ENCODE results near the gene HS3ST3A1. TPM values are rescaled to one million over a fixed set of nuclear protein-coding genes. Genes with fewer than 3 reads are reported as not detected.
A peak's percentile ranks its signal among the peaks of the same experiment; 100 is the strongest.

HS3ST3A1 gene
- total RNA-seq, 1 experiment from 2014 or later, result 10.4 TPM

DNA sequence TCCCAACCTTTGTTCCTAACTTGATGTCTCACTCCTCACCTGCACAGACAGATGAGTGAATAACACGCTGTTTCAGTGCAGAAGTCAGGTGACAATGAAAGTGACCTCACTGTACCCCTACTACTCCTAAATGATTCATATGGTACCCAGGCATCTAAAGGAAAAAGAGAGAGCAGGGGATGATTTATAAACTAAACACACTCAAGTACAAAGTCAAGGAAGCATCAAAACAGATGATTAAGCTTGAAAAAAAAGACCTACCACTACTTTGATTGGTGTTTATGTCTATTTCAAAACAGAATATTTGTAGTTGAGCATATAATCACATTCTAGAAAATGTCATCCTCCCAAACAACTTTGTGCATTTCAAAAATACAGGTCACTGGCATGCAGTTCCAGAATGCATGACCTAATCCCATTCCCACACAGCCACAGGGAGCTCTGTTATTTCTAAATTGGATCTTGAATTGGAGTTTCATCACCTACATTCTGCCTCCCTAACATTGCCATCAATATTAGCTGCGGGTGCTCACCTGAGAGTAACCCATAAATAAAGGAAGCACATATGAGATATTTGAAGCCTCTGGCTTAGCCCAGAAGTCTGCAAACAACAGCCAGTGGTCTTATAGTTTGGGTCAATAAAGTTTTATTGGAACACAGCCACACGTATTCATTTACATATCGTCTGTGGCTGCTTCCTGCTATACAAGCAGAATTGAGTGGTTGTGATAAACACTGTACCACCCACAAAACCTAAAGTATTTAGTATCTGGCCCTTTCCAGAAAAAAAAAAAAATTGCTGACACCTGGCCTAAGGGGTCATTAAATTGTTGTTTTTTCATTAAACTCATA lies 14.0 kb downstream of the HS3ST3A1 start:
- no peaks in the 10 kb centered on the region for H3K36me3 Mint-ChIP-seq (ENCODE audit: insufficient read depth, unreplicated experiment)
- peaks cover 32% of the 10 kb centered on the region for H3K4me1 Mint-ChIP-seq (ENCODE audit: insufficient read depth, unreplicated experiment)
- ChIA-PET CTCF (interaction anchor here (0.6 kb wide), 1 partner anchor 34 kb away, joined by 3 read pairs; no protein-coding TSS in a partner anchor), POLR2A (interaction anchor here (1.1 to 2.1 kb wide), 2 partner anchors 250 to 714 kb away, joined by 4 to 5 read pairs; partner anchors contain the start of gene HS3ST3B1)
- no peak for DNase-seq (ENCODE audit: unreplicated experiment)
- H3K27ac Mint-ChIP-seq (ENCODE audit: low read depth, unreplicated experiment), result no peak overlapping the region
- no peak overlapping the region for H3K4me3 Mint-ChIP-seq (ENCODE audit: unreplicated experiment)
- no TSS peak for BruUV-seq (replicated peaks)
- H3K27me3 Mint-ChIP-seq (ENCODE audit: insufficient read depth, unreplicated experiment), result no peaks in the 10 kb centered on the region
- H3K9me3 Mint-ChIP-seq (ENCODE audit: unreplicated experiment), result no peaks in the 10 kb centered on the region
- intact Hi-C loops (cut with micrococcal nuclease), result no loop called here
- TF ChIP-seq, protein P1, sequence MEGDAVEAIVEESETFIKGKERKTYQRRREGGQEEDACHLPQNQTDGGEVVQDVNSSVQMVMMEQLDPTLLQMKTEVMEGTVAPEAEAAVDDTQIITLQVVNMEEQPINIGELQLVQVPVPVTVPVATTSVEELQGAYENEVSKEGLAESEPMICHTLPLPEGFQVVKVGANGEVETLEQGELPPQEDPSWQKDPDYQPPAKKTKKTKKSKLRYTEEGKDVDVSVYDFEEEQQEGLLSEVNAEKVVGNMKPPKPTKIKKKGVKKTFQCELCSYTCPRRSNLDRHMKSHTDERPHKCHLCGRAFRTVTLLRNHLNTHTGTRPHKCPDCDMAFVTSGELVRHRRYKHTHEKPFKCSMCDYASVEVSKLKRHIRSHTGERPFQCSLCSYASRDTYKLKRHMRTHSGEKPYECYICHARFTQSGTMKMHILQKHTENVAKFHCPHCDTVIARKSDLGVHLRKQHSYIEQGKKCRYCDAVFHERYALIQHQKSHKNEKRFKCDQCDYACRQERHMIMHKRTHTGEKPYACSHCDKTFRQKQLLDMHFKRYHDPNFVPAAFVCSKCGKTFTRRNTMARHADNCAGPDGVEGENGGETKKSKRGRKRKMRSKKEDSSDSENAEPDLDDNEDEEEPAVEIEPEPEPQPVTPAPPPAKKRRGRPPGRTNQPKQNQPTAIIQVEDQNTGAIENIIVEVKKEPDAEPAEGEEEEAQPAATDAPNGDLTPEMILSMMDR (IDR thresholded peaks at IDR 0.05; ENCODE audit: unreplicated experiment), result no peak

DNA sequence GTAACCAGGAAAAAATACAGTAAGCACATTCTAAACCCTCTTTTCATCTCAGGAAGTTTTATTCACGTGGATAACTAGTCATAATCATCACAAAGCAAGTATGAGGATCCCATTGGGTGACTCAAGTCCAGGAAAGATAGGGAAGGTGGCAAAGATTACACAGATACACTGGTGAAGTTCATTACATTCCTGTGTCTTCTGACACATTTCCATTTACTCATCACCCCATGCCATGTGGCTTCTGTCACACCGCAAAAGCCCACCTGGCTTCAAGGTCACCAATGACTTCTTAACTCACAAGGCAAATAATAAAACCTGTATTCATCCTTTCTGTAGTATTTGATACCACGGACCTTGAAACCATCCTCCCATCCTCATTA lies 17.0 kb downstream of the HS3ST3A1 start:
- ChIA-PET POLR2A (no interaction called here), CTCF (no interaction called here)
- H3K27ac Mint-ChIP-seq (ENCODE audit: low read depth, unreplicated experiment), result peak overlapping the region; percentile 84
- DNase-seq (ENCODE audit: unreplicated experiment), result no peak
- intact Hi-C loops (cut with micrococcal nuclease), result loop anchor here (5.0 kb wide), 1 partner anchor 162 kb away; no protein-coding TSS in a partner anchor
- H3K4me3 Mint-ChIP-seq (ENCODE audit: unreplicated experiment), result no peak overlapping the region
- no peaks in the 10 kb centered on the region for H3K27me3 Mint-ChIP-seq (ENCODE audit: insufficient read depth, unreplicated experiment)
- BruUV-seq (replicated peaks), result no TSS peak
- no peaks in the 10 kb centered on the region for H3K36me3 Mint-ChIP-seq (ENCODE audit: insufficient read depth, unreplicated experiment)
- TF ChIP-seq, protein P1 (IDR thresholded peaks at IDR 0.05; ENCODE audit: unreplicated experiment), result no peak
- peaks cover 40% of the 10 kb centered on the region for H3K4me1 Mint-ChIP-seq (ENCODE audit: insufficient read depth, unreplicated experiment)
- H3K9me3 Mint-ChIP-seq (ENCODE audit: unreplicated experiment), result no peaks in the 10 kb centered on the region

DNA sequence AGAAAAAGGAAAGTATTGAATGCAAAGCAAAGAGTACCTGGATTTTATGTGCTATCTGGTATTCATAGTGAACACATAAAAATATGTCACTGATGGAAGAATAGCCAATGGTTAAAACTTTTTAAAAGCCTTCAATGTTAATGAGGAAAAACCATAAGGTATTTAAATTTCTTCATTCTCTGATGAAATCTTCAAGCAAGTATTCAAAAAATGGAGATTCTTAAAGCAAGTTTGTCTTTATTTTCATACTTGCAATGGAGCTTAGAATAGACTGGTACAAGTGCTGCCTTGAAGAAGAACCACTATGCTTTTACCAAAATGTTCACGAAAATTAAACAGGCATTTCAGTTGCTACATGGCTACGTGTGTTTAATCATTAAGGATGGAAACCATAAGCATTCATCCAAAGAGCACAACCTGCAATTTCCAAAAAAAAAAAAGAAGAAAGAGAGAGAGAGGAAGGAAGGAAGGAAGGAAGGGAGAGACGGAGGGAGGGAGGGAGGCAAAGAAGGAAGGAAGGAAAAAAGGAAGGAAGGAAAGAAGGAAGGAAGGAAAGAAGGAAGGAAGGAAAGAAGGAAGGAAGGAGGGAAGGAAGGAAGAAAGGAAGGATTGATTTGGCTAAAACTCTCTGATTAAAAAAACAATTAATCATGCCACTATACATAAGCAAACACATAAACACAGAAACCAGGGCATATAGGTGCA lies 17.6 kb downstream of the HS3ST3A1 start:
- no peak overlapping the region for H3K4me3 Mint-ChIP-seq (ENCODE audit: unreplicated experiment)
- ChIA-PET POLR2A (interaction anchor here (0.7 kb wide), 1 partner anchor 181 kb away, joined by 3 read pairs; no protein-coding TSS in a partner anchor), CTCF (interaction anchor here (0.9 kb wide), 1 partner anchor 190 kb away, joined by 3 read pairs; no protein-coding TSS in a partner anchor)
- no peaks in the 10 kb centered on the region for H3K36me3 Mint-ChIP-seq (ENCODE audit: insufficient read depth, unreplicated experiment)
- BruUV-seq (replicated peaks), result no TSS peak
- peak overlapping the region; percentile 84 for H3K27ac Mint-ChIP-seq (ENCODE audit: low read depth, unreplicated experiment)
- TF ChIP-seq, protein P1 (IDR thresholded peaks at IDR 0.05; ENCODE audit: unreplicated experiment), result no peak
- no peaks in the 10 kb centered on the region for H3K9me3 Mint-ChIP-seq (ENCODE audit: unreplicated experiment)
- no peaks in the 10 kb centered on the region for H3K27me3 Mint-ChIP-seq (ENCODE audit: insufficient read depth, unreplicated experiment)
- peaks cover 40% of the 10 kb centered on the region for H3K4me1 Mint-ChIP-seq (ENCODE audit: insufficient read depth, unreplicated experiment)
- no peak for DNase-seq (ENCODE audit: unreplicated experiment)
- intact Hi-C loops (cut with micrococcal nuclease), result loop anchor here (5.0 kb wide), 1 partner anchor 162 kb away; no protein-coding TSS in a partner anchor

Measured in MCF 10A (cell line).